LNCaP clone FGC (cell line): ENCODE data around the gene DAZAP2.
"Not testable (repeated sequence)": the region's sequence is repeated elsewhere in the genome, so short reads cannot be mapped to it uniquely, and the experiment has no call there.

Experiments
- DNase-seq: peaks from one replicate; pipeline ENCODE4 v3.0.0-alpha.2; 2011; ENCODE audit warnings: low read depth
- H3K4me3 ChIP-seq: 2 replicates; pipeline ENCODE4 v1.5.1; 2011; ENCODE audit warnings: mild to moderate bottlenecking, low read depth, low read length, control low read depth
- TF ChIP-seq, protein P1 (sequence below): IDR thresholded peaks from 2 replicates; pipeline ENCODE4 v1.5.1; 2012; ENCODE audit warnings: mild to moderate bottlenecking; ENCODE audit not compliant: control insufficient read depth, insufficient read depth; ENCODE audit errors: extremely low read depth

The DAZAP2 gene

DNA sequence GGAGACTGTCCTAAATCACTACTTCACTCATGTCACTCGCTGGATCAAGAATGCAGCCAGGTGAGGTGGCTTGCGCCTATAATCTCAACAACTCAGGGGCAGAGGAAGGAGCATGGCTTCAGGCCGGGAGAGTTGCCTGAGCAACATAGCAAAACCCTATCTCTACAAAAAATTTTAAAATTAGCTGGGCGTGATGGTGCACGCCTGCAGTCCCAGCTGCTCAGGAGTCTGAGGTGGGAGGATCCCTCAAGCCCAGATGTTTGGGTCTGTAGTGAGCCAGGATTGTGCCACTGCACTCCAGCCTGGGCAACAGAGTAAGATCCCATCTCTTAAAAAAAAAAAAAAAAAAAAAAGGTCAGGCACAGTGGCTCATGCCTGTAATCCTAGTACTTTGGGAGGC is 25.7 kb downstream of the DAZAP2 start:
- no peak for DNase-seq
- H3K4me3 ChIP-seq = no peak overlapping the region
- TF ChIP-seq, protein P1, sequence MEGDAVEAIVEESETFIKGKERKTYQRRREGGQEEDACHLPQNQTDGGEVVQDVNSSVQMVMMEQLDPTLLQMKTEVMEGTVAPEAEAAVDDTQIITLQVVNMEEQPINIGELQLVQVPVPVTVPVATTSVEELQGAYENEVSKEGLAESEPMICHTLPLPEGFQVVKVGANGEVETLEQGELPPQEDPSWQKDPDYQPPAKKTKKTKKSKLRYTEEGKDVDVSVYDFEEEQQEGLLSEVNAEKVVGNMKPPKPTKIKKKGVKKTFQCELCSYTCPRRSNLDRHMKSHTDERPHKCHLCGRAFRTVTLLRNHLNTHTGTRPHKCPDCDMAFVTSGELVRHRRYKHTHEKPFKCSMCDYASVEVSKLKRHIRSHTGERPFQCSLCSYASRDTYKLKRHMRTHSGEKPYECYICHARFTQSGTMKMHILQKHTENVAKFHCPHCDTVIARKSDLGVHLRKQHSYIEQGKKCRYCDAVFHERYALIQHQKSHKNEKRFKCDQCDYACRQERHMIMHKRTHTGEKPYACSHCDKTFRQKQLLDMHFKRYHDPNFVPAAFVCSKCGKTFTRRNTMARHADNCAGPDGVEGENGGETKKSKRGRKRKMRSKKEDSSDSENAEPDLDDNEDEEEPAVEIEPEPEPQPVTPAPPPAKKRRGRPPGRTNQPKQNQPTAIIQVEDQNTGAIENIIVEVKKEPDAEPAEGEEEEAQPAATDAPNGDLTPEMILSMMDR = no peak

DNA sequence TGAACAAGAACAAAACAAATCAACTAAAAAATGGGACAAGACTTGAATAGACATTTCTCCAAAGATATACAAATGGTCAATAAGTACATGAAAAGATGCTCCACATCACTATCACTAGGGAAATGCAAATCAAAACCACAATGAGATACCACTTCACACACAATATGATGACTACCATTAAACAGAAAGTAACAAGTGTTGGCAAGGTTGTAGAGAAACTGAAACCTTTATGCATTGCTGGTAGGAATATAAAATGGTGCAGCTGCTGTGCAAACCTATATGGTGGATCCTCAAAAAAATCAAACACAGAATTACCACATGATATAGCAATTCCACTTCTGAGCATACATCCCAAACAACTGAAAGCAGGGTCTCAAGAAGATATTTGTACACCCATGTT is 26.4 kb downstream of the DAZAP2 start:
- TF ChIP-seq, protein P1 = no peak
- H3K4me3 ChIP-seq = no peak overlapping the region
- no peak for DNase-seq

DNA sequence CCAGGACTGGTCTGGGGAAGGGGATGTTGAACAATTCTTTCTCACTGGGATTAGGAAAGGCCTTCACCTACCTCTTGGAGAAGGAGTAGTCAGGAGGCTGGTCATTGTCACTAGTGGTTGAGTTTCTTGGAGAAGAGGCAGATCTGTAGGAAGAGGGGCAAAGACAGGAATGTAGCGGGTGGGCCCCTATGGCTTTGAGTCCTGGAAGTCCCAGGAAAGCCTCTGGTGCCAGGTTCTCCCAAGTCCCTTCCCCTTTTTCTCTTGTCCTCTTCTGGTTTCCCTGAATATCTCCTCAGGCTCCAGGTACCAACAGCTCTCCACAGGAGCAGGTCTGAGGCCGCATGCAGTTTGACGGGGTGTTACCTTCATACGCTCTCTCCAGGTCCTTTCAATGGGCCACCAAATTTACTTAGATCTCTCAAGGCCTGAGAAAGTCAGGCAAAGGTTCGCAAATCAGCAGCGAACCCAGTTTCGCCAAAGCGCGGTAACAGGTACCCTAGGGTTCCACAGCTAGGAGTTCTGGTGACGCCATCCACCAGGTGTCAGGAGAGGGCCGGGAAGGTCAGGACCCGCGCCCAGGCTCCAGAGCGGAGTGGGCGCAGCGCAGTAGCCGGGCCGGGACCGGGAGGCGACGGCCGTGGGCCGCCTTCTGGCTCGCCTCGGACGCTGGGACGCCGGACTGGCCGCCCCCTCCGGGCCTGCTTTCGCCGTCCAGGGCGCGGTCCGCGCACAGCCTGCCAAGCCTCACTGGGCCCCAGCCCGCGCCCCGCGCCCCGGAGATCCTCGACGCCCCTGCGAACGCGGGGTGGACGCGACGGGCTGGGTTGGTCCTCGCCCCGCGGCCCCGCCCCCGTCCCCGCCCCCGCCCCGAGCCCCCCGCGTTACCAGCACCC is 30.8 kb downstream of the DAZAP2 start:
- DNase-seq = no peak
- TF ChIP-seq, protein P1 = peak; percentile 26; the same call in 1 of the 2 replicates
- peak overlapping the region; percentile 51 for H3K4me3 ChIP-seq

DNA sequence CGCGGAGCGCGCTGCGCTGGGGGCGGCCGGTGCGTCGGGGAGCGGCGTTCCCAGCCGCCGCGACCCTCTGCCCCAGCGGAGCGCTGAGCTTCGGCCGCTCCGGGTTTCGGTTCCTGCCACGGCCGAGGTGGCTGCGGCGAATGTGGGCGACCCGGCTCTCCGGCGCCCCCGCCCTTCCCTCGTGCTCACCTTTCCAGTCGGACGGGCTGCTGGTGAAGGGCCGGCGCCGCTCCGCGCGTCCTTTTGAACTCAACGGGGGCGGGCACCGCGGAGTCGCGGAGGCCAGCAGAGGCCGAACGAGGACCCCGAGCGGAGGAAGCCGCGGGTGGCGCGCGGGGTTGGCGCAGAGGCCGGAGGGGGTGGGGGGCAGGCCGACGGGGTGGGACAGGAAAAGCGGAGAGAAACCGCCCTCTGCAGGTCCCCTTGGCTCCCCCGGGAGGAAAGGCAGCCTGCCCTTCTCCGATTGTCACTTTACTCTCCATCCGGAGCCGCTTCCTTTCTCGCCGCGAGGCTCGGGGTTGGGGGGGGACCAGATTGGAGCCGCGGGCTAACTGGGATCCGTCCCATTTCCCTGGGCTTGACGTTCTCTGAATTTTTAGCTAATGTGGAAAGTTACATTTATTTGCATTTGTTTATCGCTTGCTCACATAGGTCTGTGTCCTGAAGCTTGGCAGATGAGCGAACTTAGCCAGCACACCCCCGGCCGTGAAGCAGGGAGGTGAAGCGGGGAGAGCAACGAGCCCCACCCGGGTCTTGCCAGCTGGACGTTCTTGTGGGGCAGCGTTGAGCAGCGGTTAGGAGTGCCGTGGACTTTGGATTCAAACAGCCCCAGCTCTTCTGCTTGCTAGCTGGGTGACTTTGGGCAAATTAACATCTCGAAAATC is 31.7 kb downstream of the DAZAP2 start, which contains the start of gene SMAGP:
TSS of gene SMAGP (minus strand) at position 349 of the 884 bp plus-strand sequence. CDS start 1,137 bp downstream, outside the sequence.
- TF ChIP-seq, protein P1 = 0 out of 2 replicates have a peak, but pooled peaks have one; percentile 7
- DNase-seq = peak; percentile 22

DNA sequence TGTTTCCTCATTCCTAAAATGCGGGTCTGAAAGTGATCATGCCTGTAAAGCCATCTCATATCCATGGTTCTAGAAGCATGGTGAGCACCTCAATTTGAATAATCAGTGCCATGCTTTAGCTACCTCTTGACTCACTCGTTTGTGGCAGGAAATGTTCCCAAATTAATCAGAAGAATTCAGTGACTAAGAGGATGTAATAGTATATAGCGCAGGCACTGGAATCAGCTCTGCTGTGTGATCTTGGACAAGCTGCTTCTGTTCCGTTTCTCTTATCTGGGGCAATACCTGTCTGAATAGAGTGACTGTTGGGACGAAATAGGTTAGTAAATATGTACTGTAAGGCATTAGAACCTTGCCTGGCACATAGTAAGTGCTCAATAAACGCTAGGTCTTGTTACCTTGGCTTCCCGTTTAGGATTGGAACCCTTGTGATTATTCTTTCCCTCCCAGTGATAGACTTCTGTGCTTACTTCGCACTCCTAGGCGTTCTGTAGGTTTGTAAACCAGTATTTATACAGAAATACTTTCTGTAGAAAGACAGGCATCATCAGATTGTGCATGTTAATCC is 32.4 kb downstream of the DAZAP2 start:
- DNase-seq = no peak
- TF ChIP-seq, protein P1 = no peak
- H3K4me3 ChIP-seq = peak overlapping the region; percentile 51; the same call in 1 of the 2 replicates

More for the DNA sequence above, 31.7 kb downstream of the DAZAP2 start, which contains the start of gene SMAGP:
- H3K4me3 ChIP-seq = peak within 1 kb of the TSS; percentile 51

DNA sequence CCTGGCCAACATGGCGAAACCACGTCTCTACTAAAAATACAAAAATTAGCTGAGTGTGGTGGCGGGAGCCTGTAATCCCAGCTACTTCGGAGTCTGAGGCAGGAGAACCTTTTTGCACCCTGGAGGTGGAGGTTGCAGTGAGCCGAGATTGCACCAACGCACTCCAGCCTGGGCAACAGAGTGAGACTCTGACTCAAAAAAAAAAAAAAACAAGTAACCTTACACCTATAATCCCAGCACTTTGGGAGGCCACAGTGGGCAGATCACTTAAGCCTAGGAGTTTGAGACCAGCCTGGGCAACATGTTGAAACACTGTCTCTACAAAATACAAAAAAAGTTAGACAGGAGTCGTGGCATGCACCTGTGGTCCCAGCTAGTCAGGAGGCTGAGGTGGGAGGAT is 34.2 kb downstream of the DAZAP2 start:
- H3K4me3 ChIP-seq, DNase-seq: not testable (repeated sequence)
